ENCODE measurements around the gene ITCH. TPM values are rescaled to one million over a fixed set of nuclear protein-coding genes. Genes with fewer than 3 reads are reported as not detected.

The ITCH gene
- total and polyA plus RNA-seq, 2 of the 8 experiments (the other 6 are each of a cell fraction or from before 2014, with no cell fraction given), result 3.9 to 45.2 TPM

GRCh38 chr20:34479627-34480026 lies 116.6 kb downstream of the ITCH start:
- Histone ChIP-seq H4K5ac (ENCODE audit: insufficient read length, low read depth, low read length) (no peak overlapping the region), H2AFZ (ENCODE audit: low read length) (no peak overlapping the region), H3K4me2 (ENCODE audit: insufficient read depth in 1 of 2, low read depth in 2 of 2, low read length in 2 of 2) (no peak overlapping the region), H4K20me1 (replicated peaks in 1 of 2; ENCODE audit: control insufficient read depth in 1 of 2, insufficient read depth in 2 of 2, low read length in 2 of 2) (no peaks in the 10 kb centered on the region), H2BK120ac (replicated peaks; ENCODE audit: low read depth, low read length) (no peak overlapping the region), H3K56ac (replicated peaks; ENCODE audit: insufficient read length, low read depth, low read length) (no peak overlapping the region), H3K9ac (replicated peaks in 1 of 4; ENCODE audit: extremely low read depth in 1 of 4, low read depth in 3 of 4, low read length in 3 of 4) (no peak overlapping the region), H3K14ac (ENCODE audit: insufficient read length) (no peak overlapping the region), H2BK12ac (ENCODE audit: low read depth, low read length) (no peak overlapping the region), H3K4me3 (ENCODE audit: extremely low read depth in 1 of 4, insufficient read depth in 2 of 4, low read depth in 3 of 4, low read length in 4 of 4) (no peak overlapping the region), H2BK20ac (ENCODE audit: low read length) (no peak overlapping the region), H3K23me2 (ENCODE audit: low read depth, low read length) (no peaks in the 10 kb centered on the region), H4K91ac (replicated peaks; ENCODE audit: insufficient read length, low read length) (no peak overlapping the region), H3K79me1 (ENCODE audit: low read depth, low read length) (no peaks in the 10 kb centered on the region), H2BK5ac (ENCODE audit: low read depth, low read length) (no peak overlapping the region), H3K9me3 (ENCODE audit: insufficient read depth in 2 of 2, low read depth in 1 of 2, low read length in 1 of 2) (peaks cover 6 to 11% of the 10 kb centered on the region in 2 experiments; a peak in 1 of 4 replicates), H2AK5ac (ENCODE audit: low read depth, low read length) (no peak overlapping the region), H3K4me1 (replicated peaks in 1 of 4; ENCODE audit: control insufficient read depth in 3 of 4, insufficient read depth in 4 of 4, low read length in 3 of 4) (no peaks in the 10 kb centered on the region), H3K18ac (ENCODE audit: extremely low read depth, low read length) (no peak overlapping the region), H2BK15ac (ENCODE audit: low read length) (no peak overlapping the region), H3K36me3 (ENCODE audit: control insufficient read depth in 2 of 4, insufficient read depth in 4 of 4, low read length in 3 of 4) (peaks cover 3 to 75% (median 40%) of the 10 kb centered on the region in 4 experiments; a peak in 7 of 8 replicates), H3K79me2 (ENCODE audit: control insufficient read depth in 1 of 2, insufficient read depth in 2 of 2, low read length in 2 of 2) (no peaks in the 10 kb centered on the region), H3K27ac (ENCODE audit: low read depth, low read length) (no peak overlapping the region), H3K27me3 (replicated peaks in 1 of 4; ENCODE audit: control insufficient read depth in 3 of 4, extremely low read depth in 1 of 4, insufficient read depth in 3 of 4, low read length in 3 of 4) (no peaks in the 10 kb centered on the region), H4K8ac (ENCODE audit: extremely low read depth, insufficient read depth, low read length) (no peak overlapping the region), H3K23ac (ENCODE audit: insufficient read length) (no peak overlapping the region), H3K4ac (replicated peaks; ENCODE audit: insufficient read length, low read depth, low read length) (no peak overlapping the region)
- WGBS, 2 experiments (ENCODE audit: extremely low coverage in 1 of 2, insufficient coverage in 1 of 2, insufficient read length in 1 of 2, insufficient replicate concordance in 2 of 2, low coverage in 1 of 2, low lambda C conversion rate in 2 of 2, missing lambda C conversion rate in 1 of 2), result 89% methylated on average over 4 of the region's 4 CpGs; no CpG with 5 or more reads in 1 of the 2 experiments
- FAIRE-seq (no peak), DNase-seq (ENCODE audit: low read depth in 1 of 2, low spot score in 2 of 2) (no peak)
- ChIA-PET POLR2A (ENCODE audit: partially characterized antibody) (no interaction called here), CTCF (ENCODE audit: partially characterized antibody) (no interaction called here)
- TF ChIP-seq GABPA (IDR thresholded peaks at IDR 0.05; ENCODE audit: borderline replicate concordance, insufficient read depth, low read length) (no peak), SP4 (IDR thresholded peaks at IDR 0.05; ENCODE audit: low read length) (no peak), CTCF (IDR thresholded peaks at IDR 0.05; ENCODE audit: control extremely low read depth in 1 of 3, insufficient read depth in 1 of 3, low read depth in 1 of 3, low read length in 3 of 3) (no peak), FOSL1 (IDR thresholded peaks at IDR 0.05; ENCODE audit: insufficient read depth, low read depth, low read length) (no peak), EGR1 (IDR thresholded peaks at IDR 0.05; ENCODE audit: borderline replicate concordance, low read depth, low read length) (no peak), CHD1 (IDR thresholded peaks at IDR 0.05; ENCODE audit: low read depth, low read length) (no peak), TCF12 (IDR thresholded peaks at IDR 0.05; ENCODE audit: low read depth, low read length) (no peak), PHF8 (conservative IDR thresholded peaks at IDR 0.05; ENCODE audit: low read depth, low read length) (no peak), CBX8 (IDR thresholded peaks at IDR 0.05; ENCODE audit: borderline replicate concordance, low read depth, low read length) (no peak), JUND (IDR thresholded peaks at IDR 0.05; ENCODE audit: low read length) (no peak), ATF2 (IDR thresholded peaks at IDR 0.05; ENCODE audit: low read length) (no peak)
